ENCODE results near the gene LY6G5C. TPM values are rescaled to one million over a fixed set of nuclear protein-coding genes. Genes with fewer than 3 reads are reported as not detected.

LY6G5C gene
- total and polyA plus RNA-seq, 2 experiments from 2014 or later, result 2.1 TPM; not detected in 1

DNA sequence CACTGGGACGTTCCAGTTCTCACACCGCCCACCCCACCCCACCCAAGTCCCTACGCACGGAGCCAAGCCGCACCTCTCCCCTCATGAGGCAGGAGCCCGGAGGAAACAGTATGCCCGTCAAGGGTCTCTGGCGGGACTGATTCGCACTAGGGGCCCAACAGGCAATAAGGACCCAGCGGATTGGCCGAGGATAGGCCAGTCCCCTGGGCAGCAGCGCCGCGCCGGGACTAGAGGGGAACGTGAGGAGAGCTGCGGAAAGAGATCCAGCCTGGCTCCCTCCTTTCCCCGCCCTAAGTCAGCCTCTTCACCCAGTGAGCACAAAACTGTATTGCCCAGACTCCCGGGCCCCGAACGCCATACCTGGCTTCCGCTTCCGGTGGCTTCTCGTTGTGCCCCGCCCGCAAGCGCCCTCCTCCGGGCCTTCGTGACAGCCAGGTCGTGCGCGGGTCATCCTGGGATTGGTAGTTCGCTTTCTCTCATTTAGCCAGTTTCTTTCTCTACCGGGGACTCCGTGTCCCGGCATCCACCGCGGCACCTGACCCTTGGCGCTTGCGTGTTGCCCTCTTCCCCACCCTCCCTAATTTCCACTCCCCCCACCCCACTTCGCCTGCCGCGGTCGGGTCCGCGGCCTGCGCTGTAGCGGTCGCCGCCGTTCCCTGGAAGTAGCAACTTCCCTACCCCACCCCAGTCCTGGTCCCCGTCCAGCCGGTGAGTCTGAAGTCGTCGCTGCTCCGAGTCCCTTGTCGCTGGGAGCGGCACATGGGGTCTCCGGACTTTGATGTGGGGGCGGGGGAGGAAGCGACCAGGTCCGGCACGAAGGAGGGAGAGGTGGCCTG, 15.1 kb downstream of the LY6G5C start, which contains the start of gene CSNK2B:
Gene CSNK2B, plus strand, starts transcription at position 580 of the 836 bp plus-strand sequence. CDS start 752 bp downstream, outside the sequence.
- no peaks in the 10 kb centered on the region for H3K27me3 ChIP-seq (ENCODE audit: insufficient read depth)
- peaks cover 12% of the 10 kb centered on the region for H4K20me1 ChIP-seq (replicated peaks; ENCODE audit: insufficient read depth)
- peaks cover 14% of the 10 kb centered on the region for H3K27me3 Mint-ChIP-seq (ENCODE audit: insufficient read depth, low read depth, poor library complexity)
- no peaks in the 10 kb centered on the region; the same call in 2 of the 3 replicates for H3K9me3 Mint-ChIP-seq
- peak within 1 kb of the TSS; percentile 1; the same call in 1 of the 2 replicates for H2AFZ ChIP-seq
- H3K36me3 ChIP-seq (ENCODE audit: insufficient read depth), result peaks cover 41% of the 10 kb centered on the region
- no peaks in the 10 kb centered on the region for H3K9me2 ChIP-seq (ENCODE audit: insufficient read depth)
- peaks cover 34% of the 10 kb centered on the region for H3K4me1 Mint-ChIP-seq
- H3F3A ChIP-seq (replicated peaks; ENCODE audit: low read depth), result peaks cover 18% of the 10 kb centered on the region; the same call in 1 of the 2 replicates
- H3K4me2 ChIP-seq, result peak within 1 kb of the TSS; percentile 98
- peaks cover 46% of the 10 kb centered on the region for H3K79me2 ChIP-seq (replicated peaks; ENCODE audit: insufficient read depth)
- TF ChIP-seq STAT1 (IDR thresholded peaks at IDR 0.05; ENCODE audit: unreplicated experiment) (no peak), JUNB (IDR thresholded peaks at IDR 0.05; ENCODE audit: unreplicated experiment) (no peak), EZH2phosphoT487 (IDR thresholded peaks at IDR 0.05; ENCODE audit: unreplicated experiment) (no peak), POLR2AphosphoS5 (IDR thresholded peaks at IDR 0.05; ENCODE audit: low read depth) (peak; percentile 63), CREB1 (CRISPR knock-in tag; IDR thresholded peaks at IDR 0.05; ENCODE audit: low read depth) (peak; percentile 80), ZNF331 (CRISPR knock-in tag; IDR thresholded peaks at IDR 0.05; ENCODE audit: low read depth) (no peak)
- TF ChIP-seq, protein P1, sequence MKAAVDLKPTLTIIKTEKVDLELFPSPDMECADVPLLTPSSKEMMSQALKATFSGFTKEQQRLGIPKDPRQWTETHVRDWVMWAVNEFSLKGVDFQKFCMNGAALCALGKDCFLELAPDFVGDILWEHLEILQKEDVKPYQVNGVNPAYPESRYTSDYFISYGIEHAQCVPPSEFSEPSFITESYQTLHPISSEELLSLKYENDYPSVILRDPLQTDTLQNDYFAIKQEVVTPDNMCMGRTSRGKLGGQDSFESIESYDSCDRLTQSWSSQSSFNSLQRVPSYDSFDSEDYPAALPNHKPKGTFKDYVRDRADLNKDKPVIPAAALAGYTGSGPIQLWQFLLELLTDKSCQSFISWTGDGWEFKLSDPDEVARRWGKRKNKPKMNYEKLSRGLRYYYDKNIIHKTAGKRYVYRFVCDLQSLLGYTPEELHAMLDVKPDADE (IDR thresholded peaks at IDR 0.05), result peak; percentile 91
- TF ChIP-seq, protein P2, sequence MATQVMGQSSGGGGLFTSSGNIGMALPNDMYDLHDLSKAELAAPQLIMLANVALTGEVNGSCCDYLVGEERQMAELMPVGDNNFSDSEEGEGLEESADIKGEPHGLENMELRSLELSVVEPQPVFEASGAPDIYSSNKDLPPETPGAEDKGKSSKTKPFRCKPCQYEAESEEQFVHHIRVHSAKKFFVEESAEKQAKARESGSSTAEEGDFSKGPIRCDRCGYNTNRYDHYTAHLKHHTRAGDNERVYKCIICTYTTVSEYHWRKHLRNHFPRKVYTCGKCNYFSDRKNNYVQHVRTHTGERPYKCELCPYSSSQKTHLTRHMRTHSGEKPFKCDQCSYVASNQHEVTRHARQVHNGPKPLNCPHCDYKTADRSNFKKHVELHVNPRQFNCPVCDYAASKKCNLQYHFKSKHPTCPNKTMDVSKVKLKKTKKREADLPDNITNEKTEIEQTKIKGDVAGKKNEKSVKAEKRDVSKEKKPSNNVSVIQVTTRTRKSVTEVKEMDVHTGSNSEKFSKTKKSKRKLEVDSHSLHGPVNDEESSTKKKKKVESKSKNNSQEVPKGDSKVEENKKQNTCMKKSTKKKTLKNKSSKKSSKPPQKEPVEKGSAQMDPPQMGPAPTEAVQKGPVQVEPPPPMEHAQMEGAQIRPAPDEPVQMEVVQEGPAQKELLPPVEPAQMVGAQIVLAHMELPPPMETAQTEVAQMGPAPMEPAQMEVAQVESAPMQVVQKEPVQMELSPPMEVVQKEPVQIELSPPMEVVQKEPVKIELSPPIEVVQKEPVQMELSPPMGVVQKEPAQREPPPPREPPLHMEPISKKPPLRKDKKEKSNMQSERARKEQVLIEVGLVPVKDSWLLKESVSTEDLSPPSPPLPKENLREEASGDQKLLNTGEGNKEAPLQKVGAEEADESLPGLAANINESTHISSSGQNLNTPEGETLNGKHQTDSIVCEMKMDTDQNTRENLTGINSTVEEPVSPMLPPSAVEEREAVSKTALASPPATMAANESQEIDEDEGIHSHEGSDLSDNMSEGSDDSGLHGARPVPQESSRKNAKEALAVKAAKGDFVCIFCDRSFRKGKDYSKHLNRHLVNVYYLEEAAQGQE (IDR thresholded peaks at IDR 0.05; ENCODE audit: unreplicated experiment), result no peak
- TF ChIP-seq, protein P3, sequence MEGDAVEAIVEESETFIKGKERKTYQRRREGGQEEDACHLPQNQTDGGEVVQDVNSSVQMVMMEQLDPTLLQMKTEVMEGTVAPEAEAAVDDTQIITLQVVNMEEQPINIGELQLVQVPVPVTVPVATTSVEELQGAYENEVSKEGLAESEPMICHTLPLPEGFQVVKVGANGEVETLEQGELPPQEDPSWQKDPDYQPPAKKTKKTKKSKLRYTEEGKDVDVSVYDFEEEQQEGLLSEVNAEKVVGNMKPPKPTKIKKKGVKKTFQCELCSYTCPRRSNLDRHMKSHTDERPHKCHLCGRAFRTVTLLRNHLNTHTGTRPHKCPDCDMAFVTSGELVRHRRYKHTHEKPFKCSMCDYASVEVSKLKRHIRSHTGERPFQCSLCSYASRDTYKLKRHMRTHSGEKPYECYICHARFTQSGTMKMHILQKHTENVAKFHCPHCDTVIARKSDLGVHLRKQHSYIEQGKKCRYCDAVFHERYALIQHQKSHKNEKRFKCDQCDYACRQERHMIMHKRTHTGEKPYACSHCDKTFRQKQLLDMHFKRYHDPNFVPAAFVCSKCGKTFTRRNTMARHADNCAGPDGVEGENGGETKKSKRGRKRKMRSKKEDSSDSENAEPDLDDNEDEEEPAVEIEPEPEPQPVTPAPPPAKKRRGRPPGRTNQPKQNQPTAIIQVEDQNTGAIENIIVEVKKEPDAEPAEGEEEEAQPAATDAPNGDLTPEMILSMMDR (conservative IDR thresholded peaks at IDR 0.05; ENCODE audit: low read depth in 2 of 2), result no peak
- peak within 1 kb of the TSS; percentile 93 for H3K4me3 Mint-ChIP-seq
- H3K4me3 ChIP-seq, result peak within 1 kb of the TSS; percentile 97
- DNase-seq (ENCODE audit: low spot score), result peak; percentile 100
- peaks cover 85% of the 10 kb centered on the region for H3K36me3 Mint-ChIP-seq (ENCODE audit: low read depth)
- peak; percentile 86 for ATAC-seq
- H3K27ac ChIP-seq (ENCODE audit: low read depth), result peak within 1 kb of the TSS; percentile 94
- peak within 1 kb of the TSS; percentile 98 for H3K27ac Mint-ChIP-seq
- peaks cover 22% of the 10 kb centered on the region for H3K4me1 ChIP-seq (ENCODE audit: insufficient read depth)

Measured in GM23338 (cell line).